Medulla oblongata (tissue), 1 donor: ENCODE results near the gene CHRNG.
"Not testable (repeated sequence)": the region's sequence is repeated elsewhere in the genome, so short reads cannot be mapped to it uniquely, and the experiment has no call there.

Experiments used
- DNase-seq: peaks from one replicate; pipeline ENCODE4 v3.0.0-alpha.2; 2015; ENCODE audit errors: extremely low spot score

Gene CHRNG

GRCh38 chr2:232543928-232544631, 4.6 kb downstream of the CHRNG start:
- no peak for DNase-seq

DNA sequence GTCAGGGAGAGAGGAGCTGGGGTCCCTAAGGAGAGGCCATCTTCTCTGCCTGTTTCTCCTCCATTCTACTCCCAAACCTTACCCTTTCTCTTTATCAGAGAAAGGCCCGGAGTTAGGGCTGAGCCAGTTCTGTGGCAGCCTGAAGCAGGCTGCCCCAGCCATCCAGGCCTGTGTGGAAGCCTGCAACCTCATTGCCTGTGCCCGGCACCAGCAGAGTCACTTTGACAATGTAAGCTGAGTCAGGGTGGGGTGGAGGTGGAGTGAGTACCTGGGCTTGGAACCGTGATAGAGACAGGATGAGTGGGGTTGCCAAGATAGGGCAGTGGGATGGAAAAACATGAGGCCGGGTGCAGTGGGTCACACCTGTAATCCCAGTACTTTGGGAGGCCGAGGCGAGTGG, 5.2 kb downstream of the CHRNG start:
- DNase-seq = no peak

DNA sequence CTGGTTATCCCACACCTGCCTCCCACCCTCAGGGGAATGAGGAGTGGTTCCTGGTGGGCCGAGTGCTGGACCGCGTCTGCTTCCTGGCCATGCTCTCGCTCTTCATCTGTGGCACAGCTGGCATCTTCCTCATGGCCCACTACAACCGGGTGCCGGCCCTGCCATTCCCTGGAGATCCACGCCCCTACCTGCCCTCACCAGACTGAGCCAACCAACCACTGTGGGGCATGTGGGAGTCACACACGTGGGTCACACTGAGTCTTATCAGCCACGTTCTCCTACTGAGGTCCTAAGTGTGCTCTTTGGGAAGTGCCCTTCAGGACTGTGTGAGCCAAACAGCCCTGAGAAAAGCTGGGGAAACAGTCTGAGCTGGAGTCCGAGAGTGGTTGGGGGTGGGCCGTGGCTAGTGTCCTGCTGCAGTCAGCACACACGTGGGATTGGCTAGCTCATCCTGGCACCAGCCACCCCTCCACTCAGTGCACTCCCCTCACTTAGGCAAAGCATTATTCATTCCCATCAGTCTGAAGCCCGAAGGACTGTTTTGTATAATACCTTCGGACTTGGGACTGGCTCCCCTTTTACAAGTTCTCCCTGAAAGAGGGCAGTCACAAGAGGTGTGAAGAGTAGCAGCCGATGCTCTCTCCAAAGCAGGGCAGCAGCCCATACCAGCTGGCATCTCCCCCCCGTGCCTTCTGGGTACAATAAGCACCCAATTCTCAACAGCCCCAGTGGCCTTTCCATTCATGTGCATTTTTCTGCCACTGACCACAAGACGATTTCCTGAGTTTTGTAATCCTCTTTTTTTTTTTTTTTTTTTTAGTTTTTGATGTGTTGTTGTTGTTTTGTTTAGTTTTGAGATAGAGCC, 6.3 kb downstream of the CHRNG start:
- peak; percentile 10 for DNase-seq

- no peak for DNase-seq
Measured at GRCh38 chr2:232547991-232548390, 8.5 kb downstream of the CHRNG start.

GRCh38 chr2:232549655-232550353, 10.3 kb downstream of the CHRNG start:
- DNase-seq = no peak

DNA sequence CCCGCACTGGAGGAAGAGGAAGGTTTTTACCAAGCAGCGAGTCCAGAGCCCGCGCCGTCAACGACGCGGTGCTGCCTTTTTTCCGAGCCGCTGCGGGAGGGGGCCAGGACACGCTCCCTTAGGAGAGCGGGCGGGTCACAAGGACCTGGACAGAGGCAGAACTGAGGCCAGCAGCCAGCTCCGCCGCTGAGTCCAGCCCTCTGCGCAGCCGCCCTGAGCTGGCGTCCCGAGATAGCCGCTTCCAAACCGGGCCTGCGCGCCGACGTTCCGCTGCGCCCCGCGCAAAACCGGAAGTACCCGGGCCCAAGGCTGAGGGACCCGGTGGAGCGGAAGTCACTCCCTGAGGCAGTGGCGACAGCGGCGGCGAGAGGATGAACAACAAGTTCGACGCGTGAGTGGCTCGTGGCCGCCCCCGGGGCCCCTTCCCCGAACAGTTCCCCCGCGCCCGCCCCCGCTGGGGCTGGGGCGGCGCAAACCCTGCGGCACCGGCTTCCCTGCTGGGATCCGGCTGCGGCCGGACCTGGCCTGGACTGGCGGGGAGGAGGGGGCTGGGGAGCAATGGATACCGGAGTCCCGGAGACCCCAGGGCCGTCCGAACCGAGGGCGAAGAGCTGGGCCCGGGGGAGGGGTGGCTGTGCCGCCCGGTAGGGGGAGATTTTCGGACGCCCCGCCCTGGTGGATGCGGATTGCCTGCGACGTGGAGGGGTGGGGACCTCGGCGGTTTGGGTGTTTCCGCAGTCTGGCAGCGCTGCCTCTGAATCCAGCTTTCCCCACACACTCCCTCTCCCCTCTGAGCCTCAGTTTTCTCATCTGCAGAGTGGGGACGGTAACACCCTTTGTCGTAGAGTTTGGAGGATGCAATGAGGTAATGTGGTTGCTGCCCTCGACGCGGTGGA, 11.1 kb downstream of the CHRNG start, which contains the start of the genes EIF4E2 and TIGD1:
EIF4E2 (plus strand) TSS at position 336 of the 896 bp plus-strand sequence; CDS start at position 372, 36 bp downstream.
TIGD1 (minus strand) TSS at position 204 of the 896 bp plus-strand sequence. CDS start 675 bp downstream, outside the sequence.
- DNase-seq = peak; percentile 96

DNA sequence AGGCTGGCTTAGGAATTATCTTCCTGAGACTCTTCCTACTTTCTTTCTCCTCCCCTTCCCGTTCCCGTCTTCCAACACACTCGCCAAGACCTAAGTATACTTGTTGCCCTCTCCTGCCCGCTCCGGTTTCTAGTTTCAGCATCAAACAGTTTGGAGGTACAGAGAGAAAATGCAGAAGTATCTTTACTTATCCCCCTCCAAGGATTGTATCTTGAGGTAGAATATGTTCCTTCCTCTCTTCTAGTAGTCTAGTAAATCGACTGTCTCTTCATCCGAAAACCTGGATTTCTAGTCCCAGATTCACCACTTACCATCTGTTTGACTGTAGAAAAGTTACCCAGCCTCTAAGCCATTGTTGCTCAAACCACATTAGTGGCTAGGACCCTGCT, 11.8 kb downstream of the CHRNG start:
- no peak for DNase-seq

DNA sequence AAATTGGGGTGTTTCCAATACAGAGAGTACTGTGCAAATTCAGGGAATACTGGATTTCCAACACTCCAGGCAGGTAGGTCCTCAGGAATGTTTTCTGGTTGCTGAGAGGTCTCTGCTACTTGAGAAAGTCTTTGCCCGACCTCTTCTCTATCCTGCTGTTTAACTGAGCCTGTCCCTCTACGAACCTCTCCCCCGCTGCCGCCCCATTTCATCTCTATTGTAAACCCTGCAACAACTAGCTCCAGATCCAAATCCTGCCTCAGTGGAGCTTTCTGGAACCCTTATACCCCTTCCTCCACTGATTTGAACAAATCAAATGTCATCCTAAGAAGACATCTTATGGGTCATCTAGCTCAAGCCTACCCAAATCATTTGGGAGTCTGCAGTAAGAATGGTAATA, 12.3 kb downstream of the CHRNG start:
- DNase-seq = no peak

GRCh38 chr2:232556426-232556825, 16.9 kb downstream of the CHRNG start:
- DNase-seq = no peak

DNA sequence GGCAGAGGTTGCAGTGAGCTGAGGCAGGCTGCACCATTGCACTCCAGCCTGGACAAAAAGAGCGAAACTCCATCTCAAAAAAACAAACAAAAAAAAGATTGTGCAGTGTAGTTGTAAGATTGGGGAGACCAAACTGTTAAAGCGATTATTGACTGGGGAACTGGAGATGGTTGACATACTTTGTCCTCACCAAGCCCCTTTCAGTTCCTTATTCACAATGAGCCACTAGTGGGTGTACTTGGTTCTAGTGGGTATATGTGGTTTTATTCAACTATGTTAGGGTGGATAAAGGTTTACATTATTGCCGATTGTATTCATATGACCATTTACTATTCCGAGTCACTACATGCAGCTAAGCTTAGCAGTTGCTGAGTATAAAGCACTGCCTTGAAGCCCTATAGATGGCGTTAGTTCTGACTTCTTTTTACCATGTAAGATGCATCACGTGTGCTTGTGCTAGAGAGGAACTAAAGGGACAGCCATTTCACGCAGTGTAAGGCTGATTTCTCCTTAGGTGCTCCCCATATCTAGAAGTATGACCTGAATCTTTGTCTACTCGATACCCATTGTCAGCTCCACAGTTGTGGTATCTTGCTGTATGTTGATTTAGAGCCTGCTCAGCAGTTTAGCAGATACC, 23.1 kb downstream of the CHRNG start:
- DNase-seq = no peak

DNA sequence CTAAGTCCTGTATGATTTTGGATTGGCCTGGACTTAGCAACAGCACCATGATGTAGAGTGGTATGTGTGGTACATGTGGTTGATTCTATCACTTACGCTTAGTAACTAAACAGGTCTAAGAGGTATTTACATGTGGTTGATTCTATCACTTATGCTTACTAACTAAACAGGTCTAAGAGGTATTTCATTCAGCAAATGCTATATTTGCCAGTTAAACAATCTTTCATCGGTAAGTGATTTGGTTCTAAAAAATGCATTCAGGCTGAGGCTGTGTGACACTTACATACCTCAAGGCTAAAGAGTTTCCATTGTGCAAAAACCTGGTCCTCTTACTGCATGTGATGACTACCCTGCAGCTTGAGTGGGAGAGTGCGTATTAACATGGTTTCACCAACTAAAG, 24.1 kb downstream of the CHRNG start:
- DNase-seq = no peak

DNA sequence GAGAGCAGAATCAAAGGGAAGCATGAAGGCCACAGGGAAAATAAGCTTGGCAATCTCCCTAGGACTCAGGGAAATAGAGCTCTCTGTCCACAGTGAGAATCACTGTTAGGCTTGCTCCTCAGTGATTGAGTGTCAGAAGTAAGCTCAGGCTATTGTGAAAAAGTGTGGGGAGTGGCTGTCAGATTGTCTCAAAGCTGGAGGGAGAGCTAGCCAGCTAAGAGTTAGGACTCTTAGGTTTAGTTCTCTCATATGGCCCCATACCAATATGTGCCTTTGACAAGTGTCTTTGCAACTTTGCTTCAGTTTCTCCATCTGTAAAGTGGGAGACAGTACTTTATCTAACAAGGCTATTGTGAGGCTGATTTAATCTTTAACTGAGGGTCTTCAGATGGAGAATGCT, 28.2 kb downstream of the CHRNG start:
- DNase-seq = no peak

DNA sequence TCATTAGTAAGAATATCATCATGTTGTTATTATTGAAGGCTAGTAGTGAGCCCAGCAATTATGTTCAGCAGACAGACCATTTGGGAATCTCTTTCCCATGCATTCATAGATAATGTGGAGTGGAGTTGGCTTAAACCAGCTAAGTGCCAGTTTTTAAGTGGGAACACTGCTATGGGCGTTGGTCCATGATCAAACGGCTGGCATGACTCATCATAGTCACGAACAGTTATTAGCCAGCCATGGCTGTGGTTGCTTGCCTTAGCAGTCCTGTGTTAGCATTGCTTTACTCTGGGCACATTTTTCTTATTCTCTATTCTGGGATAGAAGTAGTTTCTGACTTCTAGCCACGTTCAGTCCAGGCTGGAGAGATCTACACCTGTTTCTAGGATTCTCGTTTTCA, 28.7 kb downstream of the CHRNG start:
- DNase-seq = no peak

- no peak for DNase-seq
Measured at GRCh38 chr2:232569541-232569940, 30.0 kb downstream of the CHRNG start.

DNA sequence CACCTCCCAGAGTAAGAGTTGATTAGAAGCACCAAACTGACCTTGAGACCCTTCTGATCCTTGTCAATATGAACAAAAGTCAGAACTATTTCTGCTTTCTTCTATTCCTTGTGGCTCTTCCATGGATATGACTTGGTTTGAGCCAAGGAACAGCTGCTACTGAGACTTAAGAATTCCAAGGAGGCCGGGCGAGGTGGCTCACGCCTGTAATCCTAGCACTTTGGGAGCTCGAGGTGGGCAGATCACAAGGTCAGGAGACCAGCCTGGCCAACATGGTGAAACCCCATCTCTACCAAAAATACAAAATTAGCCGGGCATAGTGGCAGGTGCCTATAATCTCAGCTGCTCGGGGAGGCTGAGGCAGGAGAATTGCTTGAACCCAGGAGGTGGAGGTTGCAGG, 31.0 kb downstream of the CHRNG start:
- not testable (repeated sequence) for DNase-seq

DNA sequence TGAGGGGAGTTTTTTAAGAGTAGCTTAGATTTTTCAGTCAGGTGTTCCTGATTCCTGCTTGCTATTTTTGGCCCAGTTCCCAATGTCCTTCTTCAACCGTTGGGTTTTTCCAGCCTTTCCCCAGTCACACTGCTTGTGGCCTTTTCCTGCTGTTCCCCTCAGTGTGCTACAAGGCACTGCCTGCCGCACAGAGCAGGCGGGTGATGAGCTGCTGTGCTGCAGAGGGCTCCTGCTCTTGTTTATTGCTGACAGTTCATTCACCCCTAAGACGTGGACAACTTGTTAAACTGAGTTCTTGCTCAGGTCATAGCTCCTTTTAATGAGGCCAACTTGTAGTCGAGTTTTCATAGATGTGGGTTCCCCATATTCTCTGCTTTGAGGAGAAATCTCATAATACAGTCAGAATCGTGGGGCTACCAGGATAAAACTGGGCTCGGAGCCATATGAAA, 31.6 kb downstream of the CHRNG start:
- DNase-seq = peak; percentile 50

- no peak for DNase-seq
Measured at GRCh38 chr2:232573042-232573441, 33.5 kb downstream of the CHRNG start.

DNA sequence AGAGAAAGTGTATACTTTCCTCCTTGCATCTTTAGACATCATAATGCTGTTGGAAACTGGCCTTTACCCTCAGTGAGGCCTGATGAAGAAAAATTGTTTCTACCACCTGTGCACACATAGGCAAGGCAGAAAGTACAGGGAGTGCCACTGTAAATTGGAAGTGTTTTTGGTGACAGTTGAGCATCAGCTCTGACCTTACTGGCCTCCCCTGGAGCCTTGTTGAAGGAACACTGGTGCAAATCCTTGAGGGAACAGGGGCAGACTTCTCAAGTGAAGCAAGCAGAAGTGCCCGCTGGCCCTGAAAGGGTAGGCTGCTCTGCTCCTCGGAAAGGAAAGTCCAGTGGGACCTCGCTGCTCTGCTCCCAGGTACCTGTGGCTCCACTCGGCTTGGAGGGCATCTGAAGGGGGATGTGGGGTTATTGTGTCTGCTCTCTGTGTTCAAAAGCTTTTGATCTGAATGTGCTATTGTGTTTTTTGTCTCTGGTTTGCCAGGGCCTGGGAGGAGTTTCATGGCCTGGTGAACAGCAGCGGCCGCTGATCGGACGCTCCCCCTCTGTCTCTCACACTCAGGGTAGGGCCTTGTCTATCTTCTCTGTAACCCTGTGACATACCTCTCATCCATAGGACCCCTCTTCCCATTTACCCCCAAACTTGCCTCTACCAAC, 34.4 kb downstream of the CHRNG start:
- DNase-seq = peak; percentile 42

DNA sequence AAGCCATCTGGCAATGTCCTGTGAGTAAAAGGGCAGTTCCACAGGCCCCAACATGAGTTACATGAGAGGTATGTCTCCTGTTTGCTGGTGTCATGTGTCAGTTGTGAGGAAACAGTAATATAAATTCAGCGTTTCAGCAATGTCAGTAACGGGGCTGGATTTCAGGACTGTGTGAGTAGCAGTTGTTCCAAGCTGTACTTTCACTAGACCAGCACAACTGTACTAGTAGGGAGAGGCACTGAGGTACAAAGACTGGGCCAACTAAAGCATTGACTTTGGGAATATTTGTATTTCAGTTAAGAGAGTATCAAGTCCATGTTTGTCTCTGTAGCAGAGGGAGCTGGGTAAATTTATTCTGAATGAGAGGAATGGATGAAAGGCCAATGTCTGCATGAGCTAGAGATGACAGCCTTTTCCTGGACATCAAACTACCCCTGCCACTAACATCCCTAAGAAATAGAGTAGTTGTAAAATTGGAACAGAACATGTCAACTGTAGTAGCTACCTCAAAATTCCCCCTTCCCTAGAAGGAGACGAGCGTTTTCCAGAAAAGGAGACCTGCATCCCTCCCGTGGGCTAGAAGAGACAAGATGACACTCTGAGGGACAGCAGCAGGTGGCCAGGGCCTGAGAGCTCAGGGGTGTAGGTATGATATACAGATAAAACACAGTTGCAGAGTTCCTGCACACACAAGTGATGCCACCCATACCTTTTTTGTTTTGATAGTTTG, 35.3 kb downstream of the CHRNG start:
- DNase-seq = no peak

DNA sequence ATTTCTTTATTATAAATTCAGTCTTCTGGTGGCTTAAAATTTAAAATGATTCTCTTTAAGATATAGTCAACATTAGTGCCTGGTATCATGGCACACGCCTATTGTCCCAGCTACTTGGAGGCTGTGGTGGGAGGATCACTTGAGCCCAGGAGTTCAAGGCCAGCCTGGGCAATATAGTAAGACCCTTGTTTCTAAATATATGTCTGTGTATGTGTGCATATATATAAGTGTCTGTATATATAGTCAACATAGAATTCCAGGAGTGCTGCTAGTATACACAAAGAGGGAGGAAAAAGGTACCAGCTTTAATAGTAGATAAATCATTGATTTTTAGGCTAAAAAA, 35.9 kb downstream of the CHRNG start:
- no peak for DNase-seq
